ENCODE data around the gene URAD.
"Not testable (repeated sequence)": the region's sequence is repeated elsewhere in the genome, so short reads cannot be mapped to it uniquely, and the experiment has no call there.

The URAD gene, protein sequence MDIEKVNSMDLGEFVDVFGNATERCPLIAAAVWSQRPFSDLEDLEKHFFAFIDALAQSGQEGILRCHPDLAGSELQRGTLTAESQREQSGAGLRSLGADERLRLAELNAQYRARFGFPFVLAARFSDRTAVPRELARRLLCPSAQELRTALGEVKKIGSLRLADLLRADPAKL

GRCh38 chr13:27988520-27988919 is at the start of gene URAD:
Gene URAD (minus strand): TSS chr13:27988693. CDS start chr13:27988637, 56 bp downstream.
- DNase-seq (ENCODE audit: extremely low read depth, low read depth), result no peak
- no peak for TF ChIP-seq CTCF (IDR thresholded peaks at IDR 0.05; ENCODE audit: low read depth, low read length)

GRCh38 chr13:28037399-28037798 is 48.9 kb upstream of the URAD start:
- TF ChIP-seq CTCF (IDR thresholded peaks at IDR 0.05; ENCODE audit: low read depth, low read length), result no peak
- DNase-seq (ENCODE audit: extremely low read depth, low read depth), result no peak

DNA sequence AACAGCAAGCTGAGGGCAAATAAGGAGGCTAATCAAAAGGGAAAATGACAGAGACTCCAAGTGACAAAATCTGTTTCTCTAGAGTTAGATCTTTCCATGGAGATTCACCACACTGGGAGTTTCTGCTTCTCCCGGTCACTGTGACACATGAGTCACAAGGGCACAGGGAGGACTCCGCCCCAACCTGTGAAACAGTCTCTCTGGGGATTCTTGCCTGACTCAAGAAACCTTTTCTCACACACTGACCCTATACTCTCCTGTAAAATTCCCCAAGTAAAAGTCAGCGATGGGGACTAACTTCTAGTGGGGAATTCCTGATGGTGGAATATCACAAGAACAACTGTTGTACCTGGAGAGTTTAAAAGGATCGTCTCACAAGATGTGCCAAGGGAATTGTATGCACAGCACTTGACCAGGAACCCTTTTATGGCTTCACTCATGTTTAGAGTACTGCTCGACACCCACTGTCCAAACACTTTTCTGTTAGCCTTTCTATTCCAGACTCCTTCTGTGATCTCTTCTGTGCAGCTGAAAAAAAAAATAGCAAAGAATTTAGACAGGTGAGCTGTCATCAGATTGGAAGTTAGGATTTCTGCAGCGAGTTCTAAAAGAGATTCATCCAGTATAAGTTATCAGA is 46.8 kb upstream of the URAD start:
- no peak for DNase-seq (ENCODE audit: extremely low read depth, low read depth)
- no peak for TF ChIP-seq CTCF (IDR thresholded peaks at IDR 0.05; ENCODE audit: low read depth, low read length)

- no peak for DNase-seq (ENCODE audit: extremely low read depth, low read depth)
- TF ChIP-seq CTCF (IDR thresholded peaks at IDR 0.05; ENCODE audit: low read depth, low read length), result no peak
These were observed 45.6 kb upstream of the URAD start for GRCh38 chr13:28033894-28034655.

DNA sequence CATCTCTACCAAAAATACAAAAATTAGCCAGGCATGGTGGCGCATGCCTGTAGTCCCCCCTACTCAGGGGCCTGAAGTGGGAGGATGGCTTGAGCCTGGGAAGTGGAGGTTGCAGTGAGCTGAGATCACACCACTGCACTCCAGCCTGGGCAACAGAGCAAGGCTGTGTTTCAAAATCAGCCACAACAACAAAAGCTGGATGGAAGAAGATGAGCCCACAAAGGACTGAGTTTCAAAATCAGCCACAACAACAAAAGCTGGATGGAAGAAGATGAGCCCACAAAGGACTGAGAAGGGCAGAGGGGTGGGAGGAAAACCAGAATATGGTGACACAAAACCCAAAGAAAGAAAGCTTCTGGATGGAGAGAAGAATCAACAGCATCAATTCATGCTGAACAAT is 43.9 kb upstream of the URAD start:
- not testable (repeated sequence) for DNase-seq (ENCODE audit: extremely low read depth, low read depth)

DNA sequence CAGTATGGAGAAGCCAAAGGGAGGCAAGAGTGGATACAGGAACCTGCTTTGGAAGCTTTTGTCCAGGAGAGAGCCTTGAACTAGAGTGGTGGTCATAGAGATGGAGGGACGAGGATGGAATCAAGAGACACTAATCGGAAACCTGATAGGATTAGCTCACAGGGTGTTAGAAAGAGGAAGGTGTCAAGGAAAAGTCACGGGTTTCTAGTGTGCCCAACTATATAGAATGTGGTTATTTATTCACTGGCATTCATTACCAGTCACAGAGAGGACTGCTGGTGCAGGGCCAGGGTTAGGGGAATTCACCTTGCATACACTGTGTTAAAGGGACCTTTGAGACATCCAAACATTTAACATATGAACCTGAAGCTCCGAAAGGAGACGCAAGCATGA is 43.4 kb upstream of the URAD start:
- no peak for DNase-seq (ENCODE audit: extremely low read depth, low read depth)
- TF ChIP-seq CTCF (IDR thresholded peaks at IDR 0.05; ENCODE audit: low read depth, low read length), result no peak

DNA sequence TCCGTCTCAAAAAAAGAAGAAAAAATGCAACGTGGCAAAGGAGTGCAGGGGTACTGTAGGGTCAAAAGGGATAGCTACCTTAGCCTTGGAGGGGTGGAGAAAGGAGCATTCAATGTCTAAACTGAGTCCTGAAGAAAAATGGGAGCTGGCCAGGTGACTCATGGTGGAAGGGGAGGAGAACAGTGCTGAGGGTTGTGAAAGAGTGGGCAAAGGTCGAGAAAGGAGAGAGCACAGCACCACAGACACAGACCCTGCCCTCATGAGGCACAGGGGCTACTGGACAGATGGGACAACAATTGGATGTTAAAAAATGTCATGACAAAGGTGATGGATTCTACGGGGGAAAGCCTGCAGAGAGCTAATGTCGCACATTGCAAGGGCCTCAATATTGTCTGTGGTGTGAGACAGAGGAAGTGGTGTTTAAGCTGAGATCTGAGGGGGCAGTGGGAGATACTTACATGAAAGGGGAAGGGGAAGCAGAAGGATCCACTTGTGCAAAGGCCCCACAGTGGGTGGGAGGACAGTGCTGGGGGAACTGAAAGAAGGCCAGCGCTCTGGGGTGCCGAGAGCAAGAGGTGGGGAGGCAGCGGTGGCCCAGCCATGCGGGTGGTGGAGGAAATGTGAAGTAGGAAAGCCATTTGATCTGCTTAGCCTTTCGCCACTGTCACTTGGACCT is 42.9 kb upstream of the URAD start:
- DNase-seq (ENCODE audit: extremely low read depth, low read depth), result no peak
- no peak for TF ChIP-seq CTCF (IDR thresholded peaks at IDR 0.05; ENCODE audit: low read depth, low read length)
